ENCODE data around the gene TAF4. TPM values are rescaled to one million over a fixed set of nuclear protein-coding genes. Genes with fewer than 3 reads are reported as not detected.

Gene TAF4
- total RNA-seq, 4 donors from 2014 or later = 12.0 to 19.9 (median 16.2) TPM

GRCh38 chr20:62001178-62001715 is 64.4 kb downstream of the TAF4 start:
- Histone ChIP-seq H3K9me3 (no peaks in the 10 kb centered on the region), H3K27me3 (no peaks in the 10 kb centered on the region), H3K4me3 (no peak overlapping the region), H3K36me3 (peaks cover 73 to 100% (median 93%) of the 10 kb centered on the region in 4 donors), H3K27ac (replicated peaks in 1 of 4) (no peak overlapping the region), H3K4me1 (no peaks in the 10 kb centered on the region)
- DNase-seq (ENCODE audit: extremely low spot score) = no peak
- intact Hi-C loops (cut with DNase I) = no loop called here
- 88% methylated on average over 18 of the region's 18 CpGs for WGBS
- TF ChIP-seq CTCF (IDR thresholded peaks at IDR 0.05) = no peak
- no peak for TF ChIP-seq POLR2A (IDR thresholded peaks at IDR 0.05; ENCODE audit: low read depth)

DNA sequence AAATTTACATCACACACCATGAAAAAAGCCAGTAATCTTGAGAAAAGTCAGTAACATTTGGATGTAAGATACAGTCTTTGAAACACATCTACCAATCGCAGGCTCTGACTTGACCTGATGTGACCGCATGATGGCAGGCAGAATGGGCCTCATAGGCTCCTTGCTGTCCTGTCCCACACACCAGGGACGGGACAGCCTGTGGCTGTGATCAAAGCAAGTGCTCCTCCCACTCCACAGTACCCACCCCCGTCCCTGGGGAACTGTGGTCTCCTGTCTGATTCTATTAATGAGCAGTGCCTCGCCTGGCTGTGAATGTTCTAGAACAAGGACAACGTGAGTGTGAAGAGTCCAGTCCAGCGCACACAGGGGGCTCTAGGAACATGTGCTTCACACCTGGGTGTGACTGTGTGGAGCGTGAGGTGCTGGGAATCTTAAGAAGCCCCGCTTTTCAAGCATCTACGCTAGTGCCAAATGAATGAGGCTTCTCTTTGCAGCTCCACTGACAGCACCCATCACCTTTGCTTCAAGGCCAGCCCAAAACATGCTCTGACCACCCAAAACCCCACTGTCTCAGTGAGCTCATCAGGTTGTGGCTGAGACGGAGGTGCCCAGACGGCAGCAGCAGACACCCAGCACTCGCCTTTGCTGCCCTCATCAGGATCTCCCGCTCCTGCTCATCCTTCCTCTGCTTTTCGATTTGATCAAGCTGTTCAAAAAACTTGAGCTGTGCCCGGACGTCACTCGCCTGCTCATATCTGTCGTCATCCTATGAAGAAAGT is 67.1 kb downstream of the TAF4 start:
- 91% methylated on average over 18 of the region's 19 CpGs for WGBS
- Histone ChIP-seq H3K4me3 (no peak overlapping the region), H3K27ac (replicated peaks in 1 of 4) (no peak overlapping the region), H3K9me3 (no peaks in the 10 kb centered on the region), H3K27me3 (no peaks in the 10 kb centered on the region), H3K36me3 (peaks cover 67 to 98% (median 93%) of the 10 kb centered on the region in 4 donors), H3K4me1 (no peaks in the 10 kb centered on the region)
- DNase-seq (ENCODE audit: extremely low spot score) = no peak
- TF ChIP-seq POLR2AphosphoS5 (IDR thresholded peaks at IDR 0.05) = no peak
- TF ChIP-seq EP300 (IDR thresholded peaks at IDR 0.05) = no peak
- no peak for TF ChIP-seq CTCF (IDR thresholded peaks at IDR 0.05)
- TF ChIP-seq POLR2A (IDR thresholded peaks at IDR 0.05; ENCODE audit: low read depth) = no peak
- intact Hi-C loops (cut with DNase I) = no loop called here

- H3K4me1 ChIP-seq = no peaks in the 10 kb centered on the region
- H3K27me3 ChIP-seq = no peaks in the 10 kb centered on the region
- 84% methylated on average over 10 of the region's 10 CpGs for WGBS
- H3K4me3 ChIP-seq = no peak overlapping the region
- no peak for DNase-seq (ENCODE audit: extremely low spot score)
- intact Hi-C loops (cut with DNase I) = no loop called here
- no peak for TF ChIP-seq EP300 (IDR thresholded peaks at IDR 0.05)
- no peak for TF ChIP-seq POLR2AphosphoS5 (IDR thresholded peaks at IDR 0.05)
- TF ChIP-seq CTCF (IDR thresholded peaks at IDR 0.05) = no peak
- TF ChIP-seq POLR2A (IDR thresholded peaks at IDR 0.05; ENCODE audit: low read depth) = no peak
- no peak overlapping the region for H3K27ac ChIP-seq (replicated peaks in 1 of 4)
- H3K36me3 ChIP-seq = peaks cover 67 to 98% (median 93%) of the 10 kb centered on the region in 4 donors
- H3K9me3 ChIP-seq = no peaks in the 10 kb centered on the region
Measured at GRCh38 chr20:61997891-61998290, 67.8 kb downstream of the TAF4 start.

GRCh38 chr20:61997372-61997771 is 68.3 kb downstream of the TAF4 start:
- Histone ChIP-seq H3K4me1 (no peaks in the 10 kb centered on the region), H3K36me3 (peaks cover 68 to 98% (median 93%) of the 10 kb centered on the region in 4 donors), H3K9me3 (peaks cover 0 to 3% (median 2%) of the 10 kb centered on the region in 4 donors), H3K27me3 (no peaks in the 10 kb centered on the region), H3K27ac (replicated peaks in 1 of 4) (no peak overlapping the region), H3K4me3 (no peak overlapping the region)
- intact Hi-C loops (cut with DNase I) = no loop called here
- 80% methylated on average over 10 of the region's 10 CpGs for WGBS
- TF ChIP-seq EP300 (IDR thresholded peaks at IDR 0.05) (no peak), POLR2A (IDR thresholded peaks at IDR 0.05; ENCODE audit: low read depth) (no peak), POLR2AphosphoS5 (IDR thresholded peaks at IDR 0.05) (no peak), CTCF (IDR thresholded peaks at IDR 0.05) (no peak)
- DNase-seq (ENCODE audit: extremely low spot score) = no peak
